Body of pancreas (tissue), 4 donors: ENCODE results near the gene CCDC73.

Experiments used
- POLR2A ChIP-seq, 3 donors: fragments of 450-650 bp; IDR thresholded peaks; one replicate each; pipeline ENCODE4 v1.6.1; 2016; ENCODE audit warnings: antibody characterized with exemption in 3 of 3, mild to moderate bottlenecking in 2 of 3
- TF ChIP-seq, protein P1 (sequence below), 7 experiments: fragments of 450-650 bp in 4 of 7; fragments of 200-600 bp in 3 of 7; sonication (generic) in 3 of 7; IDR thresholded peaks; one replicate each; pipeline ENCODE4 v1.5.1; 2016 to 2019; ENCODE audit warnings: antibody characterized with exemption in 7 of 7

GRCh38 chr11:32635819-32636218 is 158.6 kb downstream of the CCDC73 start:
- TF ChIP-seq, protein P1, sequence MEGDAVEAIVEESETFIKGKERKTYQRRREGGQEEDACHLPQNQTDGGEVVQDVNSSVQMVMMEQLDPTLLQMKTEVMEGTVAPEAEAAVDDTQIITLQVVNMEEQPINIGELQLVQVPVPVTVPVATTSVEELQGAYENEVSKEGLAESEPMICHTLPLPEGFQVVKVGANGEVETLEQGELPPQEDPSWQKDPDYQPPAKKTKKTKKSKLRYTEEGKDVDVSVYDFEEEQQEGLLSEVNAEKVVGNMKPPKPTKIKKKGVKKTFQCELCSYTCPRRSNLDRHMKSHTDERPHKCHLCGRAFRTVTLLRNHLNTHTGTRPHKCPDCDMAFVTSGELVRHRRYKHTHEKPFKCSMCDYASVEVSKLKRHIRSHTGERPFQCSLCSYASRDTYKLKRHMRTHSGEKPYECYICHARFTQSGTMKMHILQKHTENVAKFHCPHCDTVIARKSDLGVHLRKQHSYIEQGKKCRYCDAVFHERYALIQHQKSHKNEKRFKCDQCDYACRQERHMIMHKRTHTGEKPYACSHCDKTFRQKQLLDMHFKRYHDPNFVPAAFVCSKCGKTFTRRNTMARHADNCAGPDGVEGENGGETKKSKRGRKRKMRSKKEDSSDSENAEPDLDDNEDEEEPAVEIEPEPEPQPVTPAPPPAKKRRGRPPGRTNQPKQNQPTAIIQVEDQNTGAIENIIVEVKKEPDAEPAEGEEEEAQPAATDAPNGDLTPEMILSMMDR (IDR thresholded peaks at IDR 0.05) = no peak
- no peak for TF ChIP-seq POLR2A (IDR thresholded peaks at IDR 0.05)
